HG02642 (cell line): ENCODE measurements around the gene POLR2I.
"Not testable (repeated sequence)": the region's sequence is repeated elsewhere in the genome, so short reads cannot be mapped to it uniquely, and the experiment has no call there.

ENCODE experiments used
- ATAC-seq: cut with Tn5 transposase; IDR thresholded peaks from one replicate; pipeline ENCODE4 v1.9.1; 2021; ENCODE audit warnings: mild to moderate bottlenecking; ENCODE audit not compliant: unreplicated experiment, poor library complexity

Gene POLR2I

DNA sequence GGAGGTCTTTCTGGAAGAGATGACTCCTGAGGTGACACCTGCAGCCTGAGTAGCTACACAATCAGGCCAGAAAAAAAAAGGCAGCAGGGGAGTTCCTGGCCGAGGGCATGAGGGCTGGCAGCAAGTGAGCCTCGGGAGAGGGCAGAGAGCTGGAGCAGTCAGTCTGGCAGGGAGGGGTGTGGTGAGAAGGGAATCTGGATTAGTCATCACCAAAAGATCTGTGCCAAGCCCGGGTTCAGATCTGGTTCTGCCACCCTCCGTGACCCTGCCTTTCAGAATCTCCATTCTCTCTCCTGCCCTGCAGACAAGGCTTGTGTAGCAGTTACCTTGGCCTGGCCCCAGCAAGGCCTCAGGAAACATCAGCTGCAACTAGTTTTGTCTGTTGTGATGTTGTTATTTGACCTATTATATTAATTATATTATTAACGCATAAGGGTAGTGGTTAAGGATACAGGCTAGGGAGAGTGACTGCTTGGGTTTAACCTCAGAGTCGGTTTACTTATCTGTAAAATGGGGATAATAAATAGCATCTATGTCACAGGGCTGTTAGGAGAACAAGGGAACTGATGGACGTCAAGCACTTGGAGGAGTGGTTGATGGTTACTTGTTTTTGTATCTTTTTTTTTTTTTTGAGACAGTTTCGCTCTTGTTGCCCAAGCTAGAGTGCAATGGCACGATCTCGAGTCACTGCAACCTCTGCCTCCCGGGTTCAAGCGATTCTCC is 22.4 kb upstream of the POLR2I start:
- no peak for ATAC-seq

DNA sequence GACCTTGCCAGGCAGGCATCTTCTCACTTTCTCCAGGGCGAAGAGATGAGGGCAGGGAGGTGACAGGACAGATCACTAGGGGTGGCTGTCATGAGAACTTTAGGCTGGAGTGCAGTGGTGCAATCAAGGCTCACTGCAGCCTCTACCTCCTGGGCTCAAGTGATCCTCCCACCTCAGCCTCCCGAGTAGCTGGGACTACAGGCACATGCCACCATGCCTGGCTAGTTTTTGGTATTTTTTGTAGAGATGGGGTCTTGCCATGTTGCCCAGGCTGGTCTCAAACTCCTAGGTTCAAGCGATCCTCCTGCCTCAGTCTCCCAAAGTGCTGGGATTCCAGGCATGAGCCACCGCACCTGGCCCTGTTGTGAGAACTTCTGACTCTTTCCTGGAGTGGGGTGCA is 20.2 kb upstream of the POLR2I start:
- ATAC-seq = not testable (repeated sequence)

DNA sequence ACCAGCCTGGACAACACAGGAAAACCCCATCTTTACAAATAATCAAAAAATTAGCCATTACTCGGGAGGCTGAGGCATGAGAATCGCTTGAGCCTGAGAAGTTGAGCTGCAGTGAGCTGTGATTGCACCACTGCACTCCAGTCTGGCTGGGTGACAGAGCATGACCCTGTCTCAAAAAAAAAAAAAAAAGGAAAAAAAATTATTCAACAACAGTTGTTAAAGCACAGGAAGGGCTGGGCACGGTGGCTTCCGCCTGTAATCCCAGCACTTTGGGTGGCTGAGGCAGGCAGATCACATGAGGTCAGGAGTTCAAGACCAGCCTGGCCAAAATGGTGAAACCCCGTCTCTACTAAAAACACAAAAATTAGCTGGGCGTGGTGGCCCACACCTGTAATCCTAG is 16.5 kb upstream of the POLR2I start:
- not testable (repeated sequence) for ATAC-seq

DNA sequence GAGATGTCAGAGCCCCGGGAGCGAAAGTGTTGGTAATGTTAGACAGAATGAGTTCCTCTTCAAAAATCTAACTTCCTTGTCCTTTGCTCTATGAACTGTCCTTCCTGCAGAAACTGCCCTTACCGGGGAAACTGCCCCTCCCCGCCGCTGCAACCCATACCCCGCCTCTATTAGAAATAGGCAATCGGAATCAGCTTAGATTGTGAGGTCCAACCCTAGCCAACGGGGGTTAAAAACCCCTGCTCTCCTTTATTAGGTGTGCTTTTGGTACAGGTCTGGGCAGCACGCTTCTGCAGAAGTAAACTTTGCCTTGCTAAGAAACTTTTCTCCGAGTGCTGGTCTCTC is 13.7 kb upstream of the POLR2I start:
- ATAC-seq = no peak

DNA sequence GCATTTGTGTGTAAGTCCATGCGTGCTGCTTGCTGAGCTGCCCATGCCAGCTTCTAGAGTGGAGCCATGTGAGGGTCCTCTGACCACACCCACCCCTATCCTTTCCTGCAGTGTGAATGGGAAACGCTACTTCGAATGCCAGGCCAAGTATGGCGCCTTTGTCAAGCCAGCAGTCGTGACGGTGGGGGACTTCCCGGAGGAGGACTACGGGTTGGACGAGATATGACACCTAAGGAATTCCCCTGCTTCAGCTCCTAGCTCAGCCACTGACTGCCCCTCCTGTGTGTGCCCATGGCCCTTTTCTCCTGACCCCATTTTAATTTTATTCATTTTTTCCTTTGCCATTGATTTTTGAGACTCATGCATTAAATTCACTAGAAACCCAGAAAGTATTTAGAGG is 10.9 kb upstream of the POLR2I start:
- no peak for ATAC-seq

DNA sequence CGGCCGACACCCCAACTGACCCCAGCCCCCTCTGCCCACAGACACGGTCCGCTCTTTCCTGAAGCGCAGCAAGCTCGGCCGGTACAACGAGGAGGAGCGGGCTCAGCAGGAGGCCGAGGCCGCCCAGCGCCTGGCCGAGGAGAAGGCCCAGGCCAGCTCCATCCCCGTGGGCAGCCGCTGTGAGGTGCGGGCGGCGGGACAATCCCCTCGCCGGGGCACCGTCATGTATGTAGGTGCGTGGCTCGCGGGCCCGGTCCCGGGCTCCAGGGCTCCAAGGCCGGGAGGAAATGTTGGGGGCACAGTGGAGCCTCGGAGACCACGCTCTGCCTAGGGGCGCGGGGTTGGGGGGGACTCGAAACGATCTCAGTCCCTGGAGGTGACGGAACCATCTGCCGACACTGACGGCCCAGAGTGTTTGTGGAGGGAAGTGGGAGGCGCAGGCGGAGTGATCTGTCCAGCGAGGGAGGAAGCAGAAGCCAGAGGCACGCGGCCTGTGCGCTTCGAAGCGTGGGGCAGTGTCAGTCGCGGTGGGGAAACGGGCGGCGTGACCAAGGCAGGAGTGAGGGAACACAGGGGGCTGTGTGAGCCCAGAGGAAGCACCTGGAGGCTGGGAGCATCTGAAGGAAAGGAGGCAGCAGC is 6.9 kb upstream of the POLR2I start:
- no peak for ATAC-seq

DNA sequence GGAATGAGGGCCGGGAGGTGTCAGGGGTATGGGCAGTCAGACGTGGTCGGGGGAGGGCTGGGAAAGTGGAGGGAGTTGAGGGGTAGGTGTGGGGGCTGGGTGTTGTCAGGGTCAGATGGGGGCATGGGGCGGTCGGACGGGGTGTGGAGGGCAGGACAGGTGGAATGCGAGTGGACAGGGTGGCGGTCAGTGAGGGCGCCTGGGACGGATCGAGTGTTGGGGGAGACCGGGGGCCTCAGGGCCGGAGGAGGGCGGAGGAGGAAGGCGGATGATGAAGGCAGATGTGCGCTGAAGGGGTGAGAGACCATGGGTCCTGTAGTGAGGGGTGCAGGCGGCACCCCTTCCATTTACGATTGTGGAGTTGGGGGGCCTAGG is 6.3 kb upstream of the POLR2I start:
- no peak for ATAC-seq

DNA sequence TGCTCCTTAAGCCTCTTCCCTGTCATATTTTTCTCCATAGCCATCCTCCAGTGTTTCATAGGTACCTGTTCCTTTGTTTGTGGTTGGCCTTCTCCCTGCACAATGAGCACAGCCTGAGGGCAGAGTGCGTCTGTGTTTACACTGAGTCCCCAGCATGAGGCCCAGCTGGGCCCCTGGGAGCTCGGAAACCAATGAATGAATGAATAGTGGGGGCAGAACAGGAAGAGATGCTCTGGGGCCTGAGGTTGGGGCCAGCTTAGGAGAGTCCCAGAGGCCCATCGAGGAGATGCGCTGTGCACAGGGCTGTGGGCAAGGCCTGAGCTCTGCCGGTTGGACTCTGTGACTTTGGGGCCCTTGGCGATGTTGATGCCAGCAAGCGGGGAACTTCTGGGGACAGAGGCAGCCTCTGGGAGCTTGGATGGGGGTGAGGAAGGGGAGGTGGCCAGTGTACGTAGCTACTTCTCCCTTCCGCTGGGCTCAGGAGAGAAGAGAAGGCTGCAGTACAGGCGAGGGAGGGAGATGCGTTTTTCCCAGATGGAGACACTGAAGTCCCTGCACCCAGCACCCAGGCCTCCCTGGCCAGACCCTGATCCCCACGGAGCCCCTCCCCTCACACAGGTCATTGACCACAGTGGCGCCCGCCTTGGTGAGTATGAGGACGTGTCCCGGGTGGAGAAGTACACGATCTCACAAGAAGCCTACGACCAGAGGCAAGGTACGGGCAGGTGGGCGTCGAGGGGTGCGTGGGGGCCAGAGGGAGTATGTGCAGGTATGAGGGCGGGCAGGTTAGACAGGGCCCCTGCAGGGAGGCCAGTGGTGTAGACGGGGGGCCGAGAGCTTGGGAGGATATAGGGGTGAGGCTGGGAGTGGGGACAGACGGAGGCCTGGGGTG is 5.7 kb upstream of the POLR2I start:
- ATAC-seq = no peak

DNA sequence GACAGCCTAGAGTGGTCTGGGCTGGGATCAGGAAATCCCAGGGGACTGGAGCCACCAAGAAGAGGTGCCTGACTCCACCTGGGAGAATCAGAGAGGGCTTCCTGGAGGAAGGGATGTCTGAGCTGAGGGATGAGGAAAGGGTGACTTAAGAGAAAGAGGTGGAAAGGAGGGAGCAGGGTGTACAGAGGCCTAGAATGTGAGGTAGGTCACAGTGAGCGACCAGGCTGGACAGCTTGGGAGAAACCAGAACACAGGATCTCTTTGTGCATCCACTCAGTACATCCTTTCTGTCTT is 1.6 kb upstream of the POLR2I start:
- no peak for ATAC-seq

DNA sequence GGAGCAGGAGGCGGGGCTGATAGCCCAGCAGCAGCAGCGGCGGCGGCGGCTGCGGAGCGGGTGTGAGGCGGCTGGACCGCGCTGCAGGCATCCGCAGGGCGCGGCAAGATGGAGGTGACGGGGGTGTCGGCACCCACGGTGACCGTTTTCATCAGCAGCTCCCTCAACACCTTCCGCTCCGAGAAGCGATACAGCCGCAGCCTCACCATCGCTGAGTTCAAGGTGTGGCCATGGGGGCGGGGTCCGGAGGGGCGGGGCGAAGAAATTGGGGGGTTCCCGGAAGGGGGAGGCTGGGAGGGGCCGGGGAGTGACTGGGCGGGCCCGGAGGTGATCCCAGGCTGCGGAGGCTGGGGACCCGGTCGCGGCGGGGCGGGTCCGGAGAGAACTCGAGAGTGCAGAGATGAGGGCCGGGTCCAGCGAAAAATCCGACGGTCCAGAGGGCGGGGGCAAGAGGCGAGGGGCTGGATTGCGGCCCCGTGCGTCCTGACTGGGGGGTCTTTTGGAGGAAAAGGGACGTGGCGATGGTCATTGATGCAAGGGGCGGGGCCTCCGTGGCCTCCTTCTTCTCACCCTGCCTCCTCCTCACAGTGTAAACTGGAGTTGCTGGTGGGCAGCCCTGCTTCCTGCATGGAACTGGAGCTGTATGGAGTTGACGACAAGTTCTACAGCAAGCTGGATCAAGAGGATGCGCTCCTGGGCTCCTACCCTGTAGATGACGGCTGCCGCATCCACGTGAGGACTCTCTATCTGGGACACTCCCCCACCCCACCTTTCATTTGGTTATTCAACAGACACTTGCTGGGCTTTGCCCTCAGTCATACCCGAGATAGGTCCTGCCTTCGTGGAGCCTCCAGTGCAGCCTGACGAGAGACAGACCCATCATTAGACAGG is 1.0 kb upstream of the POLR2I start, which contains the start of gene TBCB:
Gene TBCB, plus strand, starts transcription at position 16 of the 891 bp plus-strand sequence. Its CDS starts 93 bp downstream, at position 109.
- ATAC-seq = no peak

DNA sequence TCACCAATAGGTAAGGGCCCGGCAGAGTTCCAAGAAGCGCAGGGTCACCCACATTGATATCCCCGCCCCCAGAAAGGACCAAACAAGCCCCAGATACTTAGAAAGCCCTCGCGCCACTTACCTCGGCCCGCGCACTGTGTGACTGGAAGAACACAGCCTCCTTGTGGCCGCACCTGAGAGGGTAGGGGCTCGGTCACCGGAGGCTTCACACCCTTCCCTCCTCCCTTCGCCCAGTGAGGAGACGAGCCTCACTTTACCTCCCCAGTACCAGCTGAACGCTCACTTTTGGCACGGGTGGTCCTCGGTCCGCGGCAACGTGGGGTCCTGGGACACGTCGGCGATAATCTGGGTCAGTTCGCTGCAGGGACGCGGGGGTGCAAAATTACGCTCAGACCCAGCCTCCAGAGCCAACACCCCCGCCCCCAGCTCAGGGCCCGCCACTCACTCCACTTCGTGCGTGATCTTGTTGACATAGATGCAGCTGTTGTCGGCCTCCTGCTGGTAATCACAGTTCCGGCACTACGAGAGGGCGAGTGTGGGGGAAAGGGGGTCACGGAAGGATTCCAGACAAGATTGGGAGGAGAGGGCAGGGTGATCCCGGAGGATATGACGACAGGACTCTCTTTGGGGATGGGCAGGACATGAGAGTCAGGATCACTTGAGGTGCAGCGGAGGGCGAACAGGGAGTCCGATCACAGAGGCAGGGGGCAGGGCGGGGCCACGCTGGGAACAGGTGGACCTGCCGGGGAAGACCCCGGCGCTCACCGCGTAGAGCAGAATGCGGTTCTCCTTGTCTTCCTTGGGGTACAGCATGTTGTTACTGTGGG is 568 bp downstream of the POLR2I start:
- ATAC-seq = peak; percentile 0

DNA sequence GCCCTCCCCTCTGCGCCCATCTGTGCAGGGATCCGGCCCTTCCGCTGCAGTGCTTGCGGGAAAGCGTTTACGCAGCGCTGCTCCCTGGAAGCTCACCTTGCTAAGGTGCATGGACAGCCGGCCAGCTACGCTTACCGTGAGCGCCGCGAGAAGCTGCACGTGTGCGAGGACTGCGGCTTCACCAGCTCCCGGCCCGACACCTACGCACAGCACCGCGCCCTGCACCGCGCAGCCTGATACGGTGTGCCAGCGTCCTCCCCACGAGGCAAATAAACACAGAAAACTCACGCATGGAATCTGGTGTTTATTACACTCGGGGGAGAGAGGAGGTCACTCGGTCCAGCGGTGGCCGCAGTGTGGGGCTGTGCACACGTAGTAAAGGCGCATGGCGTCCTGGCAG is 1.2 kb downstream of the POLR2I start:
- no peak for ATAC-seq

DNA sequence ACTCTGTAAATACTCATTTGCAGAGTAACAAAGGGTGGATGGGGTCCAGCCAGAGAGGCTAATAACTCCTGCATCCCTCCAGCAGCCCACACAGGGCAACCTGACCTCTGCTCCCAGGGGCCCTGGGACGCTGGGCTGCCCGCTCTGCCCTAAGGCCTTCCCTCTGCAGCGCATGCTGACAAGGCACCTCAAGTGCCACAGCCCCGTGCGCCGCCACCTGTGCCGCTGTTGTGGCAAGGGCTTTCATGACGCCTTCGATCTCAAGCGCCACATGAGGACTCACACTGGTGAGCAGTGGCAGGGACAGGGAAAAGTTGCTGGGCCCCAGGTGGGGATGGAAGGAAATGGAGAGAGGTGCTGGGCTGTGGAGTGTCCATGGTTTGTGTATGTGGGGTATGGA is 2.0 kb downstream of the POLR2I start:
- ATAC-seq = no peak

DNA sequence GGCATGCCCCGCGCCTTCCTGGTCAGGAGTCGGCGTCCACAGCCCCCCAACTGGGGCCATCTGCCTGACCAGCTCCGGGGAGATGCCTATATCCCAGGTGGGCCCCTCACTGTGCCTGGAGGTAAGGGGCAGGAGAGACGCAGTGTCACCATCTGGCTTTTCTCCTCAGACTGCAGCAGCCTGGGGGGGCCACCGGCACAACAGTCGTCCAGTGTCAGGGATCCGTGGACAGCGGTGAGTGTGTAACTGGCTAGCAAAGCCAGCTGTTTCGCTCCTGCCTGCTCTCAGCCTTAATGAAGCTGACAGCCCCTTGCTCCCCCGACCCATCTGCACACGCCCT is 3.5 kb downstream of the POLR2I start:
- ATAC-seq = no peak

DNA sequence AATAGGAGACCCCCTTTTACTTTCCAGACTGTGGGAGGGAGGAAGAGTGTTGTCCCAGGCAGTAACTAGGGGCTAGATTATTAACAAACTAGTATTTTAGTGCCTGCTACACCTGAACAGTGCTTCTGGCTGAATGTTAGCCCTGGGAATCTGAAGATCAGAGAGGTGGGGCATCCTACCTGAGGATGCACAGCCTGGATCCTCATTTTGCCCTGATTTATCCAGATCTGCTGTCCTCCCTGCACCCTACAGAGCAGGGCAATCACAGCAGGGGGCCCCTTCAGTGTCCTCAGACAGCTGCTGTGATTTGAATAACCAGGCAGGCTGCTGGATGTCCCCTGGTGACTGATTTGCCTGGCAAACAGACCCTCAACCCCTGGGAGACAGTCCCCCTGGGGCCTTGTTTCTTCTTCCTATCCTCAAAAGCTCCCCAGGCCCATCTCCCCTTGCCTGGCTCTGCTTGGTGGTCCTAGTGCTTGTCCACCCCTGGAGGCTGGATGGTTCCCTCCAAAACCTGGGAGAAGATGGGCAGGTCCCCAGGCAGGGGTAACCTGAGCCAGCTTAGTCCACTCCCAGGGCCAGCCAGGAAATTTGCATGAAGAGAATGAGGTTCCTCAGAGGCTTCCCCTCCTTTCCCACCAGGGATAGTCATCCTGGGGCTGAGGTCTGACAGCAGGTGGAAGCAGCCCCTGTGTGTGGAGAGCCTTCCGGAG is 4.0 kb downstream of the POLR2I start, which contains the start of gene OVOL3:
Gene OVOL3, plus strand, starts transcription at position 657 of the 713 bp plus-strand sequence. CDS start 60 bp downstream, outside the sequence.
- ATAC-seq = no peak

DNA sequence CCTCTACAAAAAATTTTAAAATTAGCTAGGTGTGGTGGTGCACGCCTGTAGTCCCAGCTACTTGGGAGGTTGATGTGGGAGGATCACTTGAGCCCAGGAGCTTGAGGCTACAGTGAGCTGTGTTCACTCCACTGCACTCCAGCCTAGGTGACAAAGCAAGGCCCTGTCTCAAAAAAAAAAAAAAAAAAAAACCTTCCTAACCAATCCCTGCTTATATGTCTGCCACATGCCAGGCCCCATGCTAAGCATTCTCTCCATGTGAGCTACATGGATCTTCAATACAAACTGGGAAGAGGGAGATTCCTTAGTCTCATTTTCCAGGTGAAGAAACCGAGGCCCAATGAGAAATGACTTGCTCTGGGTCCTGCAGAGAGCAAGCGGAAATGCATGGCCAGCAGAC is 6.0 kb downstream of the POLR2I start:
- ATAC-seq = no peak

DNA sequence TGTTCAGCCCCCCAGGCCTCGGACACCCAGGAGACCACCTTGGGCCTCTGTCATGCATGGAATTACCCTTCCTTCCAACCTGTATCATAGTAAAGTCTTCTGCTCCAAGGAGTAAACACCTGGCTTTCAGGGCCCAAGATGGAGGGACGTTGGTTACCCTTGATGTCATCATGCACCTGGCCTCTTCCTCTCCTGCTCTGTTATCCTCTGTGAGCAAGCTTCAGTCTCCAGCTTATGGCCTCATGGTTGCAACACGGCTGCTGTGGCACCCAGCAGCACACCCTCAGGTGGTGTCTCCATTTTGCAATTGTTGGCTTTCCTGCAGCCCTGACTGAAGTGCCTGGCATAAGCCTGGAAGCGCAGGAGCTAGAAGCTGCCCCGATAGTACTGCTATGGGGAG is 7.7 kb downstream of the POLR2I start:
- ATAC-seq = no peak

DNA sequence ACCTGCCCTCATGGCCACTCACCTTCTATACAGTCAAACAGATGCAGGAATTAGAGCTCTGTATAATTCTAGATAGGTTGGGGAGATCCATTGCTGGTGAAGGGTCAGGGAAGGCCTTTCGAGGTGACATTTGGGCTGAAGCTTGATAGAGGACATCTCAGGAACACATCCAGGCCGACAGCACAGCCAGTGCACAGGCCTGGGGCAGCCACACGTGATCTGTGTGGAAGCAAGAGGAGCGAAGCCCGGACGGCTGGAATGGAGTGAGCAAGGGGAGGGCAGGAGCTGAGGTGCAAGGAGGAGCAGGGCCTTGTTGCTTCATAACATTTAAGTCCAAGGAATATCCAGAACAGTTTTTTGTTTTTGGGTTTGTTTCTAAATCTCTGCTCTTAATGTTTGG is 8.2 kb downstream of the POLR2I start:
- no peak for ATAC-seq
